ENCODE data around the gene LARGE1.

LARGE1 gene

GRCh38 chr22:33274214-33275072 is 645.8 kb downstream of the LARGE1 start:
- no peak for DNase-seq

- no peak for DNase-seq
Measured at GRCh38 chr22:33272871-33273270, 647.4 kb downstream of the LARGE1 start.

- no peak for DNase-seq
Measured at GRCh38 chr22:33272180-33272579, 648.1 kb downstream of the LARGE1 start.

- no peak for DNase-seq
Measured at GRCh38 chr22:33271390-33272161, 648.7 kb downstream of the LARGE1 start.

- DNase-seq, result no peak
Measured at GRCh38 chr22:33270596-33270995, 649.7 kb downstream of the LARGE1 start.

- DNase-seq, result no peak
Measured at GRCh38 chr22:33261699-33262098, 658.6 kb downstream of the LARGE1 start.

- no peak for DNase-seq
Measured at GRCh38 chr22:33260498-33260897, 659.8 kb downstream of the LARGE1 start.

GRCh38 chr22:33255791-33256190 is 664.5 kb downstream of the LARGE1 start:
- DNase-seq, result no peak

GRCh38 chr22:33248948-33249347 is 671.3 kb downstream of the LARGE1 start:
- no peak for DNase-seq

- no peak for DNase-seq
Measured at GRCh38 chr22:33247758-33248157, 672.5 kb downstream of the LARGE1 start.

- DNase-seq, result no peak
Measured at GRCh38 chr22:33242078-33242477, 678.2 kb downstream of the LARGE1 start.

GRCh38 chr22:33240888-33241475 is 679.3 kb downstream of the LARGE1 start:
- DNase-seq, result no peak

GRCh38 chr22:33232071-33232470 is 688.2 kb downstream of the LARGE1 start:
- DNase-seq, result no peak

GRCh38 chr22:33227791-33228190 is 692.5 kb downstream of the LARGE1 start:
- DNase-seq, result no peak

GRCh38 chr22:33224841-33225240 is 695.4 kb downstream of the LARGE1 start:
- DNase-seq, result no peak

Measured in NCI-H446 treated with DMSO at 0.1 percent for 48 hours (cell line).